ENCODE measurements around the gene NDST4.

NDST4 gene

GRCh38 chr4:114866901-114867670 lies 246.3 kb downstream of the NDST4 start:
- no peak for DNase-seq (ENCODE audit: low read depth in 2 of 2)
- H3K4me3 ChIP-seq (replicated peaks in 1 of 2; ENCODE audit: low read depth in 2 of 2, low read length in 2 of 2), result no peak overlapping the region
- TF ChIP-seq, protein P1, sequence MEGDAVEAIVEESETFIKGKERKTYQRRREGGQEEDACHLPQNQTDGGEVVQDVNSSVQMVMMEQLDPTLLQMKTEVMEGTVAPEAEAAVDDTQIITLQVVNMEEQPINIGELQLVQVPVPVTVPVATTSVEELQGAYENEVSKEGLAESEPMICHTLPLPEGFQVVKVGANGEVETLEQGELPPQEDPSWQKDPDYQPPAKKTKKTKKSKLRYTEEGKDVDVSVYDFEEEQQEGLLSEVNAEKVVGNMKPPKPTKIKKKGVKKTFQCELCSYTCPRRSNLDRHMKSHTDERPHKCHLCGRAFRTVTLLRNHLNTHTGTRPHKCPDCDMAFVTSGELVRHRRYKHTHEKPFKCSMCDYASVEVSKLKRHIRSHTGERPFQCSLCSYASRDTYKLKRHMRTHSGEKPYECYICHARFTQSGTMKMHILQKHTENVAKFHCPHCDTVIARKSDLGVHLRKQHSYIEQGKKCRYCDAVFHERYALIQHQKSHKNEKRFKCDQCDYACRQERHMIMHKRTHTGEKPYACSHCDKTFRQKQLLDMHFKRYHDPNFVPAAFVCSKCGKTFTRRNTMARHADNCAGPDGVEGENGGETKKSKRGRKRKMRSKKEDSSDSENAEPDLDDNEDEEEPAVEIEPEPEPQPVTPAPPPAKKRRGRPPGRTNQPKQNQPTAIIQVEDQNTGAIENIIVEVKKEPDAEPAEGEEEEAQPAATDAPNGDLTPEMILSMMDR (IDR thresholded peaks at IDR 0.05; ENCODE audit: low read depth, low read length), result no peak

- no peak overlapping the region for H3K4me3 ChIP-seq (replicated peaks in 1 of 2; ENCODE audit: low read depth in 2 of 2, low read length in 2 of 2)
- TF ChIP-seq, protein P1 (IDR thresholded peaks at IDR 0.05; ENCODE audit: low read depth, low read length), result no peak
- DNase-seq (ENCODE audit: low read depth in 2 of 2), result no peak
These were observed 249.4 kb downstream of the NDST4 start for GRCh38 chr4:114864060-114864459.

DNA sequence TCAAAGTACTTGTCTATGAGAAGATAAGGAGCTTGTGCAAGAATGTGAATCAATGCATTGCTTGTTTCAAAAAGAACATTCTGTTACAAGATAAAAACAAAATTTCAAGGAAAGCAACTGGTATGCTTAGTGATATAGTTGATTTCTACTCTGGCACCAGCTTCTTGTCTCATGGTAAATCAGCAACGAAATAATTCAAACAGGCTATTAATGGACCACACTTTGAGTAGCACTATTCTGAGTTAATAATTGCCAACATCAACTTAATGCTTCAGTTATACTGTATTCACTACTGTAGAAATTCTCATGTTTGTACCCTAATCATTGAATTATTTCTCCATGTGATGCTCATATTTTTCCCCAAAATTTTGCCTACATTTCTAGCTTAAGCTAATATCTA lies 252.6 kb downstream of the NDST4 start:
- TF ChIP-seq, protein P1 (IDR thresholded peaks at IDR 0.05; ENCODE audit: low read depth, low read length), result no peak
- no peak overlapping the region for H3K4me3 ChIP-seq (replicated peaks in 1 of 2; ENCODE audit: low read depth in 2 of 2, low read length in 2 of 2)
- DNase-seq (ENCODE audit: low read depth in 2 of 2), result no peak

DNA sequence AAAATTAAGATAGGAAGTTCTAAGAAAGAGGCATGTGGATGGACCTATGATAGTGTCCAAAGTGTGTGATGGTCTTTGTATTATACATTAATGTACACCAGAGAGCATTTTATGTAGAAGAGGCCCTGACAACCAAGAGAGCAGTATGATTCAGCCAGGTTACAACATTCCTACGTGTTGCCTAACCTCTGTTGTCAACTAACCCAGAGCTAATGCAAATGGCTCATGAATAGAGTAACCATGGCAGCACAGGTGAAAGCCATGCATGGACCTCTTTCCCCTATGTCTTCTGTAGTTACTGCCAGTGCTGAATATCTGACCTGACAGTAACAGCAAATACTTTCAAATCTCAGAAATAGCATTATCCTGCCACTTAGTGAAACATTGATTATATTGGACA lies 255.6 kb downstream of the NDST4 start:
- no peak for DNase-seq (ENCODE audit: low read depth in 2 of 2)
- TF ChIP-seq, protein P1 (IDR thresholded peaks at IDR 0.05; ENCODE audit: low read depth, low read length), result no peak
- H3K4me3 ChIP-seq (replicated peaks in 1 of 2; ENCODE audit: low read depth in 2 of 2, low read length in 2 of 2), result no peak overlapping the region

DNA sequence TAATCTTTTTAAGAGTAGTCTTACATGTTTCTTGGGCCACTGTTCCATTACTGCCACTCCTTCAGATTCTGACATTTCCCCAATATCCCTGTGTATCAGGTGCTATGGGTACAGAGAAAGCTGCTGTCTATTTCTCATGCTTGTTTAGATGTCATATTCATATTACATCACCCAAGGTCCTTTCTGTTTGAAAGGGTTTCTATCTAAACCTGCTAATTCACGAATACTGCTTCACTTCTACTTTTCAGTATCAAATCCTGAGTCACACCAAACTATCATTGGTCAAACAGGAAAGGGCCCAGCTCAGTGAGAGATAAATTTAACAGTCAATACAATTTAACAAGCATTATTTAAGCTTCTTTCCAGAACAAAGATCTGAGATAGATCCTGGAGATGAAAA lies 273.4 kb downstream of the NDST4 start:
- TF ChIP-seq, protein P1 (IDR thresholded peaks at IDR 0.05; ENCODE audit: low read depth, low read length), result no peak
- no peak overlapping the region for H3K4me3 ChIP-seq (replicated peaks in 1 of 2; ENCODE audit: low read depth in 2 of 2, low read length in 2 of 2)
- no peak for DNase-seq (ENCODE audit: low read depth in 2 of 2)

- no peak for DNase-seq (ENCODE audit: low read depth in 2 of 2)
- H3K4me3 ChIP-seq (replicated peaks in 1 of 2; ENCODE audit: low read depth in 2 of 2, low read length in 2 of 2), result no peak overlapping the region
- TF ChIP-seq, protein P1 (IDR thresholded peaks at IDR 0.05; ENCODE audit: low read depth, low read length), result no peak
These were observed 282.8 kb downstream of the NDST4 start for GRCh38 chr4:114830628-114831027.

DNA sequence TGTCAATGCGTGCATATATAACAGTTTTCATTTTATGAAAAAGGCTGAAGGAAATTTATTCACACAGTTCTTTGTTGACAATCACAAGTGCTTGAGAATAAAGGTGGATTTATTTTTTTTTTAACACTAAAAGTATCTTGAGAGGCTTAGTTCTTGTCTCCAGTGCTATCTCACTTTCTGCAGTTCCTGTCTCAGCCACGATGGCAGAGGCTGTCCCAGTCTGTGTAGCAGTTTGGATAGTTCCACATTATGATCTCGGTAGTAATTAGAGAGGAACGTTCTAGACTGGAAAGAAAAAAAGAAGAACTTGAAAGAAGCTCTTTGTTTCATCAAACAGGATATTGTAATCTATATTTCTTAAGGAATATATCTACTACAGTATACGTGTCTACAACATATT lies 285.8 kb downstream of the NDST4 start:
- DNase-seq (ENCODE audit: low read depth in 2 of 2), result no peak
- TF ChIP-seq, protein P1 (IDR thresholded peaks at IDR 0.05; ENCODE audit: low read depth, low read length), result no peak
- H3K4me3 ChIP-seq (replicated peaks in 1 of 2; ENCODE audit: low read depth in 2 of 2, low read length in 2 of 2), result no peak overlapping the region

All from cardiac fibroblast (primary cell).